KMS-11 (cell line): ENCODE data around the gene KCTD1.

Experiments used
- H2AFZ ChIP-seq: fragments of 200-600 bp; sonication (generic); 2 replicates; pipeline ENCODE4 v1.6.1; 2016; ENCODE audit warnings: antibody characterized with exemption, mixed run types, low read depth
- H3K27ac ChIP-seq: fragments of 200-600 bp; sonication (generic); 2 replicates; pipeline ENCODE4 v1.6.1; 2016; ENCODE audit warnings: mild to moderate bottlenecking, mixed run types
- H3K27me3 ChIP-seq: fragments of 200-600 bp; sonication (generic); 2 replicates; pipeline ENCODE4 v1.6.1; 2017; ENCODE audit warnings: mild to moderate bottlenecking, low read depth, mixed run types, moderate library complexity; ENCODE audit not compliant: insufficient read depth
- H3K36me3 ChIP-seq: fragments of 200-600 bp; sonication (generic); 2 replicates; pipeline ENCODE4 v1.6.1; 2017; ENCODE audit warnings: mild to moderate bottlenecking, mixed run types; ENCODE audit not compliant: insufficient read depth
- H3K4me1 ChIP-seq: fragments of 200-600 bp; sonication (generic); 2 replicates; pipeline ENCODE4 v1.6.1; 2016; ENCODE audit warnings: mild to moderate bottlenecking, low read depth, mixed run types; ENCODE audit not compliant: poor library complexity, severe bottlenecking
- H3K4me2 ChIP-seq: fragments of 200-600 bp; sonication (generic); 2 replicates; pipeline ENCODE4 v1.7.0; 2016; ENCODE audit warnings: mild to moderate bottlenecking, mixed run types
- H3K4me3 ChIP-seq: fragments of 200-600 bp; sonication (generic); IDR thresholded peaks from 2 replicates; pipeline ENCODE4 v1.6.1; 2017; ENCODE audit warnings: low read depth, low read length, mixed read lengths; ENCODE audit not compliant: insufficient read depth
- H3K79me2 ChIP-seq: fragments of 200-600 bp; sonication (generic); 2 replicates; pipeline ENCODE4 v1.6.1; 2016; ENCODE audit warnings: low read depth, mixed run types; ENCODE audit not compliant: insufficient read depth
- H3K9ac ChIP-seq: fragments of 200-600 bp; sonication (generic); 2 replicates; pipeline ENCODE4 v1.6.1; 2016; ENCODE audit warnings: mild to moderate bottlenecking, mixed run types
- H4K20me1 ChIP-seq: fragments of 200-600 bp; sonication (generic); 2 replicates; pipeline ENCODE4 v1.6.1; 2016; ENCODE audit warnings: mild to moderate bottlenecking, mixed run types; ENCODE audit not compliant: insufficient read depth
- TF ChIP-seq, protein P1 (sequence below): fragments of 200-600 bp; sonication (generic); conservative IDR thresholded peaks from 2 replicates; pipeline ENCODE4 v1.6.1; 2017; ENCODE audit warnings: low read depth, mild to moderate bottlenecking, antibody characterized with exemption, low read length, moderate library complexity, mixed read lengths

The KCTD1 gene

GRCh38 chr18:26515643-26516487 lies 32.5 kb downstream of the KCTD1 start:
- no peaks in the 10 kb centered on the region for H3K79me2 ChIP-seq
- H4K20me1 ChIP-seq, result no peaks in the 10 kb centered on the region
- no peaks in the 10 kb centered on the region for H3K27me3 ChIP-seq
- no peak overlapping the region for H2AFZ ChIP-seq
- H3K4me1 ChIP-seq, result no peaks in the 10 kb centered on the region
- no peak overlapping the region for H3K4me3 ChIP-seq
- H3K9ac ChIP-seq, result no peak overlapping the region
- H3K27ac ChIP-seq, result no peak overlapping the region
- no peak overlapping the region for H3K4me2 ChIP-seq
- TF ChIP-seq, protein P1, sequence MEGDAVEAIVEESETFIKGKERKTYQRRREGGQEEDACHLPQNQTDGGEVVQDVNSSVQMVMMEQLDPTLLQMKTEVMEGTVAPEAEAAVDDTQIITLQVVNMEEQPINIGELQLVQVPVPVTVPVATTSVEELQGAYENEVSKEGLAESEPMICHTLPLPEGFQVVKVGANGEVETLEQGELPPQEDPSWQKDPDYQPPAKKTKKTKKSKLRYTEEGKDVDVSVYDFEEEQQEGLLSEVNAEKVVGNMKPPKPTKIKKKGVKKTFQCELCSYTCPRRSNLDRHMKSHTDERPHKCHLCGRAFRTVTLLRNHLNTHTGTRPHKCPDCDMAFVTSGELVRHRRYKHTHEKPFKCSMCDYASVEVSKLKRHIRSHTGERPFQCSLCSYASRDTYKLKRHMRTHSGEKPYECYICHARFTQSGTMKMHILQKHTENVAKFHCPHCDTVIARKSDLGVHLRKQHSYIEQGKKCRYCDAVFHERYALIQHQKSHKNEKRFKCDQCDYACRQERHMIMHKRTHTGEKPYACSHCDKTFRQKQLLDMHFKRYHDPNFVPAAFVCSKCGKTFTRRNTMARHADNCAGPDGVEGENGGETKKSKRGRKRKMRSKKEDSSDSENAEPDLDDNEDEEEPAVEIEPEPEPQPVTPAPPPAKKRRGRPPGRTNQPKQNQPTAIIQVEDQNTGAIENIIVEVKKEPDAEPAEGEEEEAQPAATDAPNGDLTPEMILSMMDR, result no peak
- no peaks in the 10 kb centered on the region for H3K36me3 ChIP-seq

DNA sequence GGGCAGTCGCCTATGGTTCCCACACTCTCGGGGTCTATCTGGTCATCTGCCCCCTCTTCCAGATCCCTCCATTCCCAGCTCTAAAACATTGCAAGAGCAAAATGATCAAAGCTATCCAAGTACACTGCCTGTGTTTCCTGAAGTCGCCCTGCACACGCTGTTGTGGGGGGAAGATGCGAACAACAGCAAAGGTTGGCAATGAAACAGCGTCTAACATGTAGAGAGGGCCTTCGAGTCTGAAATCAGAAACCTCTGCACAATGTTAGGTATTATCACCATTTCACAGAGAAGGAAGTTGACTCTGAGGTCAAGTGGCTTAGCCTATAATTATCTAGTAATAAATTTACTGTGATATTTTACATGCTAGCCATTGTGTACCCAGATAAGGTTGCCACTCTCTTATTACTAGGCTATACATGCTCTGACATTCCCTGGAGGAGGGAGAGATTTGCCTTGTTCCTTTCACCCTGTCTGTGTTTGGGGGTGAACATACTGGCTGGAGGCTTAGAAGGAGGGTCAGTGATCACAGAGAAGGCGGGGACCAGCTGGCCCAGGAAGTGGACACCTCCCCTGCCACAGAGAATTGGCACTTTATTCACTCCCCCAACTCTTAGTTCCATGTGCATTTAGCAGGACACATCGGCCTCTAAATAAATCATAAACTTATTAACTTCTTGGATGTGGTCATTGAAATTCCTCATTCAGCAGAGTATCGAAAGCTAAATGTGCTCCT lies 36.8 kb downstream of the KCTD1 start:
- Histone ChIP-seq H3K79me2 (no peaks in the 10 kb centered on the region), H3K4me1 (no peaks in the 10 kb centered on the region), H4K20me1 (no peaks in the 10 kb centered on the region), H3K9ac (no peak overlapping the region), H2AFZ (no peak overlapping the region), H3K4me2 (no peak overlapping the region), H3K36me3 (no peaks in the 10 kb centered on the region), H3K27ac (no peak overlapping the region), H3K4me3 (no peak overlapping the region), H3K27me3 (no peaks in the 10 kb centered on the region)
- TF ChIP-seq, protein P1, result no peak

DNA sequence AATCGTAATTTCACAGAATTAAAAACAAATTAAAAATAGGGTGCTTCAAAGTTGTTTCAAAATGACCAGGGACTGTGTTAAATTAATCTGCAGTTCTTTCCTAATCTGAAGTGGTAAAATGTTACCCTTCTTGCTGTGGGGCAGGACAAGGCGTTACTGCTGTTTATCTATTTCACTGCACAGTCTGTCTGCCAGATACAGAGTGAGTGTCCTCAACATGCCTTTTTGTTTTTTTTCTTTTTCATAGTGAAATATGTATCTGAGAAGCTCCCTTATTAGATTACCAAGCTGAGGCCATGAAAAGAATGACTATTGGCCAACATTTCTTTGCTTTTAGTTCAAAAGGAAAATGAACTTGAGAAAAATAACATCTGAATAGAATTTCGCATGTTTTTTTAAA lies 38.0 kb downstream of the KCTD1 start:
- Histone ChIP-seq H3K27me3 (no peaks in the 10 kb centered on the region), H3K4me2 (no peak overlapping the region), H3K36me3 (no peaks in the 10 kb centered on the region), H3K4me1 (no peaks in the 10 kb centered on the region), H2AFZ (no peak overlapping the region), H3K79me2 (no peaks in the 10 kb centered on the region), H3K9ac (no peak overlapping the region), H3K4me3 (no peak overlapping the region), H3K27ac (no peak overlapping the region), H4K20me1 (no peaks in the 10 kb centered on the region)
- TF ChIP-seq, protein P1, result no peak

DNA sequence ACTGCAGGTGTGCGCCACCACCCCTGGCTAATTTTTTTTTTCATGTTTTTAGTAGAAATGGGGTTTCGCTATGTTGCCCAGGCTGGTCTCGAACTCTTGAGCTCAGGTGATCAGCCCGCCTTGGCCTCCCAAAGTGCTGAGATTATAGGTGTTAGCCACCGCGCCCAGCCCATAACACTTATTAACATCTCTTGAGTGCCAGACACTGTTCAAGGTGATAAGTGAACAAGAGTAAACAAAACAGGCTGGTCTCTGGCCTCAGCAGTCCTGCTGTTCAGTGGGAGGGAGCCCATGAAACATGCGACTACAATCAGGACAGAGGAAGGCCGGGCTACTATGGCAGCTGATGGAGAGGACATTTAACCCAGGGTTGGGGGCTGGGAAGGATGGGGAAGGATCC lies 42.3 kb downstream of the KCTD1 start:
- Histone ChIP-seq H3K4me3 (no peak overlapping the region), H4K20me1 (no peaks in the 10 kb centered on the region), H2AFZ (no peak overlapping the region), H3K9ac (no peak overlapping the region), H3K4me1 (no peaks in the 10 kb centered on the region), H3K27ac (no peak overlapping the region), H3K79me2 (no peaks in the 10 kb centered on the region), H3K27me3 (no peaks in the 10 kb centered on the region), H3K36me3 (no peaks in the 10 kb centered on the region), H3K4me2 (no peak overlapping the region)
- TF ChIP-seq, protein P1, result no peak
